ENCODE results near the gene P4HA2. TPM values are rescaled to one million over a fixed set of nuclear protein-coding genes. Genes with fewer than 3 reads are reported as not detected.

The P4HA2 gene
- total RNA-seq, 4 donors from 2014 or later: 32.8 to 48.7 (median 37.6) TPM

DNA sequence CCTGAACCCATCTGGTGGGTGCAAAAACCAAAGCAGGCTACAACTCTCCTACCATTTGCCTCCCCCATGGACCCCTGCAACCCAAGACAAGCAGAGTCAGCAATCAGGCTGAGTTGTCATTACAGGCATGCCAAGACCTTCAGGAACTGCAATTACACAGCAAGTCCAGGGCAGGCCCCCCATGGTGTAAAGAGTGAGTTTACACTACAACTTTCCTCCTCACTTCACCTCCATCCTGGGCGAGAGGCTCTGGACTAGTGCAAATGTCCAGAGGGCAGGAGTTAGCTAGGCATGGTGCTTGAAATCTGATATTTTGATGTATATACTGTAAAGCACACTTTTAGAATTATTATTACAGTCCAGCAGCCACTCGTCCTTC, 7.0 kb upstream of the P4HA2 start:
- no peaks in the 10 kb centered on the region for H3K27me3 ChIP-seq
- TF ChIP-seq, protein P1, sequence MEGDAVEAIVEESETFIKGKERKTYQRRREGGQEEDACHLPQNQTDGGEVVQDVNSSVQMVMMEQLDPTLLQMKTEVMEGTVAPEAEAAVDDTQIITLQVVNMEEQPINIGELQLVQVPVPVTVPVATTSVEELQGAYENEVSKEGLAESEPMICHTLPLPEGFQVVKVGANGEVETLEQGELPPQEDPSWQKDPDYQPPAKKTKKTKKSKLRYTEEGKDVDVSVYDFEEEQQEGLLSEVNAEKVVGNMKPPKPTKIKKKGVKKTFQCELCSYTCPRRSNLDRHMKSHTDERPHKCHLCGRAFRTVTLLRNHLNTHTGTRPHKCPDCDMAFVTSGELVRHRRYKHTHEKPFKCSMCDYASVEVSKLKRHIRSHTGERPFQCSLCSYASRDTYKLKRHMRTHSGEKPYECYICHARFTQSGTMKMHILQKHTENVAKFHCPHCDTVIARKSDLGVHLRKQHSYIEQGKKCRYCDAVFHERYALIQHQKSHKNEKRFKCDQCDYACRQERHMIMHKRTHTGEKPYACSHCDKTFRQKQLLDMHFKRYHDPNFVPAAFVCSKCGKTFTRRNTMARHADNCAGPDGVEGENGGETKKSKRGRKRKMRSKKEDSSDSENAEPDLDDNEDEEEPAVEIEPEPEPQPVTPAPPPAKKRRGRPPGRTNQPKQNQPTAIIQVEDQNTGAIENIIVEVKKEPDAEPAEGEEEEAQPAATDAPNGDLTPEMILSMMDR (IDR thresholded peaks at IDR 0.05): no peak
- TF ChIP-seq EP300 (IDR thresholded peaks at IDR 0.05): no peak
- TF ChIP-seq POLR2A (IDR thresholded peaks at IDR 0.05): no peak
- TF ChIP-seq POLR2AphosphoS5 (IDR thresholded peaks at IDR 0.05): no peak
- no peak overlapping the region for H3K27ac ChIP-seq
- no peak overlapping the region for H3K4me3 ChIP-seq
- no peaks in the 10 kb centered on the region for H3K36me3 ChIP-seq
- 75% methylated on average over 1 of the region's 2 CpGs; no CpG with 5 or more reads in 1 of the 2 donors for WGBS, 2 donors (ENCODE audit: low coverage in 1 of 2)
- ATAC-seq: no peak
- H3K4me1 ChIP-seq: no peaks in the 10 kb centered on the region
- no peaks in the 10 kb centered on the region for H3K9me3 ChIP-seq

DNA sequence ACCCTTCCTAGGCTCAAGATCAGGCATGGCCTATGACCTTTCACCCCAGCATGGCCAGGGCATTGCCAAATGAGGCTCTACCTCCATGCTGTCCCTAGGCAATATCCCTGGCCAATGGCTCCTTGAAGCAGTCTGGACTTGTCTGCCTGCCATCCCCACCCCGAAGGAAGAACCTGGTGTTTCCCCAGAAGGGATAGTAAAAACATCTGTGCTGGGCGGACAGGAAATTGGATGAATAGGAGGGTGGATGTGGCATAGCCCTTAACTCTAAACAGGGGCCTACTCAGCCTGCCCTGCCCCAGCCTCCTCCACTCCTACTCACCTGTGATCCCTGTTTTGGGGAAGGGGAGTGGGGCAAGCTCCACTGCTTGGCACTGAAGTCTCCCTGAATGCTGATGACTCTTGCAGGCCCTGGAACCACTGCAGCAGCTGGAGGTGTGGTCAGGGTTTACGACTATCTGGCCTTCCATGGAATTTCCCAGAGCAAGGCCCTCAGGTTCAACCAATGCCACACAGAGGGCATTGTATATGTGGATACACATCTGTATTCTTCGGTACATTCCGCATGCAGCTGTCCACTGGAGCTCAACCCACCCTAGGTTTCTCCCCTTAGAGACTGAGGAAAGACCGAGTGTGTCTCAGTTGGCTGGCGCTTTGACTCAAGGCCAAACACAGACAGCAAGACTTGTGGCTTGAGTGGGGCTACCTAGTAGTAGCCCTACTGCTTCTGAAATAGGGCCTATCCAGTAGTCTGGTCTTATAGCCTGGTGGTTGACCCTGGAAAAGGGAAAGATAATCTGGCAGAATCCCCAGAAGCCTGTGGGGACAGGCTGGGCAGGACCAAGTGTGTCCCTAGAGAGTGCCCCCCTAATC, 6.4 kb upstream of the P4HA2 start:
- no peak for ATAC-seq
- H3K4me3 ChIP-seq: no peak overlapping the region
- H3K4me1 ChIP-seq: no peaks in the 10 kb centered on the region
- H3K27me3 ChIP-seq: no peaks in the 10 kb centered on the region
- TF ChIP-seq, protein P1 (IDR thresholded peaks at IDR 0.05): no peak
- TF ChIP-seq POLR2AphosphoS5 (IDR thresholded peaks at IDR 0.05) (no peak), POLR2A (IDR thresholded peaks at IDR 0.05) (no peak), EP300 (IDR thresholded peaks at IDR 0.05) (no peak)
- no peaks in the 10 kb centered on the region for H3K36me3 ChIP-seq
- no peaks in the 10 kb centered on the region for H3K9me3 ChIP-seq
- WGBS, 2 donors (ENCODE audit: low coverage in 1 of 2): 95% methylated on average over 4 of the region's 7 CpGs; no CpG with 5 or more reads in 1 of the 2 donors
- H3K27ac ChIP-seq: no peak overlapping the region

DNA sequence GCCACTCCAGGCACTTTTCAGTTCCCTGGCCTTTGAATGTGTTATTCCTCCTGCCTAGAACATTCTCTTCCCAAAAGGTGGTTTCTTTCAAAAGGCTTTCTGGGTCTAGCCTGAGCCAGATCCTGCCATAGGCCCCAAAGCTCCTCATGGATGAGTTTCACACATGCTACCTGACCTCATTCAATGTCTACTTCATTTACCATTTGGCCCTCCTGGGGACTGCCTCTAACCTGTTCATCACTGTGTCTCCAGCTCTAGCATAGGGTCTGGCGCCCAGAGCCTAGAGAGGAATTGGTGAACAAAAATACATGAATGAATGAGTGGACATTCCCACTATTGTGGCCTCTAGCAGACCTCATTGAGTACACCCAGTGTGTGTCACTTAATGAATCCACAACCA, 5.4 kb upstream of the P4HA2 start:
- Histone ChIP-seq H3K36me3 (no peaks in the 10 kb centered on the region), H3K27ac (no peak overlapping the region), H3K4me1 (peaks cover 0 to 4% (median 0%) of the 10 kb centered on the region in 3 donors), H3K27me3 (no peaks in the 10 kb centered on the region), H3K9me3 (no peaks in the 10 kb centered on the region), H3K4me3 (no peak overlapping the region)
- ATAC-seq: no peak
- 100% methylated on average over 1 of the region's 1 CpG; no CpG with 5 or more reads in 1 of the 2 donors for WGBS, 2 donors (ENCODE audit: low coverage in 1 of 2)
- TF ChIP-seq EP300 (IDR thresholded peaks at IDR 0.05) (no peak), POLR2AphosphoS5 (IDR thresholded peaks at IDR 0.05) (no peak), POLR2A (IDR thresholded peaks at IDR 0.05) (no peak)
- TF ChIP-seq, protein P1 (IDR thresholded peaks at IDR 0.05): no peak

DNA sequence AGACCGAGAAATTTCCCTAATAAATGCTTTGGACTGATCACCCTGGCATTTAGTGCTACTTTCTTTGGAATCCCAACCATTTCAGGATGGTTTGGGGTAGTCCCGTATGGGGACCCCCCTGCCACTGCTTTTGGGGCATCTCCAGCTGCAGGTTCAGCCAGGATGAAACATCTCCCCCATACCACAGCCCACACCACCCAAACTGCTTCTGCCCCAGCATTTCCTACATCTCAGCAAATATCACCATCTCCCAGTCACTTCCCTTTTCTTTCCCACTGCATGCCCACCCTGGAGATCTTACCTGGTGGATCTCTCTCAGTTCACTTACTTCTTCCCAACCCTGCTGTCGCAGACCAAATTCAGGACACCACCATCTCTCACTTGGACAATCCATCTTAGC, 4.8 kb upstream of the P4HA2 start:
- no peaks in the 10 kb centered on the region for H3K36me3 ChIP-seq
- H3K27ac ChIP-seq: no peak overlapping the region
- H3K4me1 ChIP-seq: peaks cover 0 to 8% (median 0%) of the 10 kb centered on the region in 3 donors
- H3K27me3 ChIP-seq: no peaks in the 10 kb centered on the region
- 69 to 88% methylated on average over 2 to 3 of the region's 3 CpGs for WGBS, 2 donors (ENCODE audit: low coverage in 1 of 2)
- H3K4me3 ChIP-seq: no peak overlapping the region
- no peaks in the 10 kb centered on the region for H3K9me3 ChIP-seq
- TF ChIP-seq POLR2A (IDR thresholded peaks at IDR 0.05) (no peak), EP300 (IDR thresholded peaks at IDR 0.05) (no peak), POLR2AphosphoS5 (IDR thresholded peaks at IDR 0.05) (no peak)
- TF ChIP-seq, protein P1 (IDR thresholded peaks at IDR 0.05): no peak
- ATAC-seq: no peak

GRCh38 chr5:132230871-132231270, 3.2 kb upstream of the P4HA2 start:
- Histone ChIP-seq H3K4me1 (peaks cover 0 to 22% (median 10%) of the 10 kb centered on the region in 3 donors), H3K4me3 (no peak overlapping the region), H3K27ac (no peak overlapping the region), H3K9me3 (no peaks in the 10 kb centered on the region), H3K27me3 (no peaks in the 10 kb centered on the region), H3K36me3 (no peaks in the 10 kb centered on the region)
- 94 to 99% methylated on average over 7 to 9 of the region's 9 CpGs for WGBS, 2 donors (ENCODE audit: low coverage in 1 of 2)
- ATAC-seq: no peak
- TF ChIP-seq POLR2A (IDR thresholded peaks at IDR 0.05): no peak
- TF ChIP-seq, protein P1 (IDR thresholded peaks at IDR 0.05): no peak
- TF ChIP-seq EP300 (IDR thresholded peaks at IDR 0.05): no peak
- TF ChIP-seq POLR2AphosphoS5 (IDR thresholded peaks at IDR 0.05): no peak
